ENCODE measurements around the gene AAK1. TPM values are rescaled to one million over a fixed set of nuclear protein-coding genes. Genes with fewer than 3 reads are reported as not detected.
"Not testable (repeated sequence)": the region's sequence is repeated elsewhere in the genome, so short reads cannot be mapped to it uniquely, and the experiment has no call there.

Gene AAK1
- total RNA-seq, 8 experiments from 2014 or later = 13.6 to 50.2 (median 29.5) TPM

DNA sequence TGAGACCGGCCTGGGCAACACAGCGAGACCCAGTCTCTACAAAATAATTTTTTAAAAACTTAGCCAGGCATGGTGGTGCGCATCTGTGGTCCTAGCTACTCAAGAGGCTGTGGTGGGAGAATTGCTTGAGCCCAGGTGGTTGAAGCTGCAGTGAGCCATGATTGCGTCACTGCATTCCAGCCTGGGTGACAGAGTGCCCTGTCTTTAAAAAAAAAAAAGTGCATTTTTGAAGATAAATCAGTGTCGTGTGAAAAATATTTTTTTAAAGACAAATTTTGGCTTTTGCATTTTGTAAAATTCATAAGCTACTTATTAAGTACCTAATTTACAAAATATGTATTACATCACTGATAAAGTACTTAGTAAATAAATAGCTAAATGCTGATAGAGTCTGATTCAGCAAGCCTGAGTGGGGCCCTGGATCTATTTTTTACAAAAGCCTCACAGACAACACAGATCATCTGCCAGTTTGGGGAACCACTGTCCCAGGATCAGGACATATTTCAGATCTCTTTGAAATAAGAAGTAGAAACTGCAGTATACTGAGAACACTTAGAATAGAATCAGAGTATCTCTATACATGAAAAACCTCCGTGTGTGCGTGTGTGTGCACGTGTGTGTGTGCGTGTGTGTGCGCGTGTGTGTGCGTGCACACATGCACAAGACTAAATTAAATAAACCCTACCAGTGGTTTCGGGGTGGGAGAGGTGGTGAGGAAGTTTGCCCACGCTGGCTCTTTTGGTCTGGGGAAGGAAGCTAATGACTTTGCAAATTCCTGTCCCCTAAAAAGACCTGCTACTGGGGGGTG is 61.6 kb downstream of the AAK1 start:
- no peak overlapping the region for H3K27ac ChIP-seq
- peaks cover 3 to 8% of the 10 kb centered on the region in 2 donors for H3K4me1 ChIP-seq (replicated peaks in 1 of 2)
- 0 to 83% (median 73%) methylated on average over 1 to 12 of the region's 14 CpGs for WGBS, 10 experiments
- in situ Hi-C loops (cut with MboI; ENCODE audit: low pct_unique_long_range_greater_than_20kb in 2 of 9, low sequenced_read_pairs in 9 of 9, unreplicated experiment in 9 of 9) = no loop called here
- ATAC-seq (replicated peaks in 6 of 8) = peak in 3 of 8 experiments; percentile 29 to 49 (median 34)
- H3K4me3 ChIP-seq = no peak overlapping the region

DNA sequence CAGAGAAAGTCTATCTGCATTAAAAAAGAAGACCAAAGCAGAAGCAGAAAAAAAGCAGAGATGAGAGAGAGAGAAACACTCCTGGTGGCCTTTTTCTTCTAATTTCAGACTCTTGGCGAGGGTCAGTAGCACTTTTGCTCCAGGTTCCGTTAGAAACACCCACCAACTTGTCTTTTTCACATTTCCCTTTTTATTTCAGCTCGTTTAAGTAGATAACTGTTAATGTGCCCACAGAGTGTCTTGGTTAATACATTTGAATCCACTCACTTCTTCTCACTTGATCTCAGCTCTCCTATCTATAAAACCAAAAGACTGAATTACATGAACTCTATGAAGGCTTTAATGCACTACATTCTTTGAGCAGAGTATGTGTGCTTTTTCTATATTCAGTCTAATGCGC is 63.1 kb downstream of the AAK1 start:
- 56 to 100% (median 90%) methylated on average over 1 to 4 of the region's 4 CpGs for WGBS, 10 experiments
- no peak overlapping the region for H3K27ac ChIP-seq
- peaks cover 3 to 8% of the 10 kb centered on the region in 2 donors for H3K4me1 ChIP-seq (replicated peaks in 1 of 2)
- in situ Hi-C loops (cut with MboI; ENCODE audit: low pct_unique_long_range_greater_than_20kb in 2 of 9, low sequenced_read_pairs in 9 of 9, unreplicated experiment in 9 of 9) = no loop called here
- no peak overlapping the region for H3K4me3 ChIP-seq
- peak in 1 of 8 experiments; percentile 29 for ATAC-seq (replicated peaks in 6 of 8)

DNA sequence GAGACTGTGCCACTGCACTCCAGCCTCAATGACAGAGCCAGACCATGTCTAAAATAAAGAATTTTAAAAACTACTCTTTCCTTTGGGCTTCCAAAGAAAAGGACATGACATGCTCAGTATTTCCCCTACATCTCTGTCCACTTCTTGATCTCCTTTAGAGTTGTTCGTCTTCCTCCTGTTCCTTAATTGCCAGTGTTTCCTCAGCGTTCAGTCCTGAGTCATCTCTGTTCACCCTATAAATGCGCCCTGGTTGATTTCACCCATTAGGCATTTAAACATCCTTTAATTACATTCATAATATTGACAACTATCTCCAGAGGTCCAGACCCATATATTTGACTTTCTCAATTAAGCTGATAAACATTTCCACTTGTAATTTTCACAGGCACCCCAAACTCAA is 64.0 kb downstream of the AAK1 start:
- no peak for ATAC-seq (replicated peaks in 6 of 8)
- Histone ChIP-seq H3K4me1 (replicated peaks in 1 of 2) (peaks cover 3 to 8% of the 10 kb centered on the region in 2 donors), H3K27ac (no peak overlapping the region), H3K4me3 (no peak overlapping the region)
- in situ Hi-C loops (cut with MboI; ENCODE audit: low pct_unique_long_range_greater_than_20kb in 2 of 9, low sequenced_read_pairs in 9 of 9, unreplicated experiment in 9 of 9) = no loop called here
- 69 to 100% (median 88%) methylated on average over 1 to 3 of the region's 3 CpGs; no CpG with 5 or more reads in 2 of the 10 experiments for WGBS, 10 experiments

- Histone ChIP-seq H3K4me3 (no peak overlapping the region), H3K4me1 (replicated peaks in 1 of 2) (peaks cover 3 to 8% of the 10 kb centered on the region in 2 donors), H3K27ac (no peak overlapping the region)
- in situ Hi-C loops (cut with MboI; ENCODE audit: low pct_unique_long_range_greater_than_20kb in 2 of 9, low sequenced_read_pairs in 9 of 9, unreplicated experiment in 9 of 9) = no loop called here
- 60 to 90% (median 83%) methylated on average over 2 of the region's 2 CpGs; no CpG with 5 or more reads in 7 of the 10 experiments for WGBS, 10 experiments
- ATAC-seq (replicated peaks in 6 of 8) = peak in 2 of 8 experiments; percentile 24 to 56
These were observed 65.4 kb downstream of the AAK1 start for GRCh38 chr2:69578198-69578540.

GRCh38 chr2:69577467-69578197 is 65.9 kb downstream of the AAK1 start:
- Histone ChIP-seq H3K4me3 (no peak overlapping the region), H3K27ac (no peak overlapping the region), H3K4me1 (replicated peaks in 1 of 2) (peaks cover 3 to 12% of the 10 kb centered on the region in 2 donors)
- 62 to 100% (median 93%) methylated on average over 1 to 4 of the region's 5 CpGs; no CpG with 5 or more reads in 4 of the 10 experiments for WGBS, 10 experiments
- in situ Hi-C loops (cut with MboI; ENCODE audit: low pct_unique_long_range_greater_than_20kb in 2 of 9, low sequenced_read_pairs in 9 of 9, unreplicated experiment in 9 of 9) = no loop called here
- peak in 3 of 8 experiments; percentile 9 to 31 (median 30) for ATAC-seq (replicated peaks in 6 of 8)

GRCh38 chr2:69576880-69577279 is 66.7 kb downstream of the AAK1 start:
- in situ Hi-C loops (cut with MboI; ENCODE audit: low pct_unique_long_range_greater_than_20kb in 2 of 9, low sequenced_read_pairs in 9 of 9, unreplicated experiment in 9 of 9) = no loop called here
- WGBS, 10 experiments = 17 to 100% (median 60%) methylated on average over 1 to 3 of the region's 5 CpGs; no CpG with 5 or more reads in 3 of the 10 experiments
- peak in 2 of 8 experiments; percentile 33 to 62 for ATAC-seq (replicated peaks in 6 of 8)
- Histone ChIP-seq H3K27ac (no peak overlapping the region), H3K4me3 (no peak overlapping the region), H3K4me1 (replicated peaks in 1 of 2) (peaks cover 3 to 6% of the 10 kb centered on the region in 2 donors)

DNA sequence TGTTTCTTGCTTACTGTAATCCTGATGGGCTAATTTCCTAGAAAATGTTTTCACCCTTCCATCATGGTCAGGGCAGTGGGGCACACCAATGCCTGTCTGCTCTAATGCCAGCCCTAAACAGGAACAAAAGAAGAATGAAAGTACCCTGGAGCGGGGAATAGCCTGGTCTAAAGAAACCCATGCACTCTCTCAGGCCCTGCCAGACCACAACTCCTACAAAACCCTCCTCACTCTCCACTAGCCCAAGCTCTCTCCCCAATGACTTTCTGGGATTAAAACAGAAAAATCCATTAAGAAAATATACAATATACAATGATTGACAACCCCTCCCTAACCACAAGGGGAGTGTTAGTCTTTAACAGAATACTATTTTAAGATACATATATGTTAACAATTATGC is 67.6 kb downstream of the AAK1 start:
- 86 to 100% (median 100%) methylated on average over 1 of the region's 1 CpG; no CpG with 5 or more reads in 6 of the 10 experiments for WGBS, 10 experiments
- in situ Hi-C loops (cut with MboI; ENCODE audit: low pct_unique_long_range_greater_than_20kb in 2 of 9, low sequenced_read_pairs in 9 of 9, unreplicated experiment in 9 of 9) = no loop called here
- H3K27ac ChIP-seq = no peak overlapping the region
- H3K4me3 ChIP-seq = no peak overlapping the region
- peaks cover 3 to 6% of the 10 kb centered on the region in 2 donors for H3K4me1 ChIP-seq (replicated peaks in 1 of 2)
- no peak for ATAC-seq (replicated peaks in 6 of 8)

GRCh38 chr2:69575371-69575770 is 68.2 kb downstream of the AAK1 start:
- H3K27ac ChIP-seq; H3K4me3 ChIP-seq; in situ Hi-C loops (cut with MboI; ENCODE audit: low pct_unique_long_range_greater_than_20kb in 2 of 9, low sequenced_read_pairs in 9 of 9, unreplicated experiment in 9 of 9); ATAC-seq (replicated peaks in 6 of 8); H3K4me1 ChIP-seq (replicated peaks in 1 of 2): not testable (repeated sequence)
- WGBS, 10 experiments = 80 to 100% (median 97%) methylated on average over 1 to 12 of the region's 13 CpGs; no CpG with 5 or more reads in 3 of the 10 experiments

GRCh38 chr2:69572641-69573040 is 70.9 kb downstream of the AAK1 start:
- peak in 1 of 8 experiments; percentile 36 for ATAC-seq (replicated peaks in 6 of 8)
- H3K4me1 ChIP-seq (replicated peaks in 1 of 2) = peaks cover 0 to 4% of the 10 kb centered on the region in 2 donors
- 40 to 83% (median 73%) methylated on average over 1 to 5 of the region's 5 CpGs; no CpG with 5 or more reads in 4 of the 10 experiments for WGBS, 10 experiments
- in situ Hi-C loops (cut with MboI; ENCODE audit: low pct_unique_long_range_greater_than_20kb in 2 of 9, low sequenced_read_pairs in 9 of 9, unreplicated experiment in 9 of 9) = loop anchor here in 3 of 9 experiments (25.0 kb wide), 2 partner anchors 140 to 240 kb away; no protein-coding TSS in a partner anchor
- H3K4me3 ChIP-seq = no peak overlapping the region
- no peak overlapping the region for H3K27ac ChIP-seq

GRCh38 chr2:69571189-69571588 is 72.3 kb downstream of the AAK1 start:
- Histone ChIP-seq H3K4me1 (replicated peaks in 1 of 2) (peaks cover 0 to 4% of the 10 kb centered on the region in 2 donors), H3K4me3 (no peak overlapping the region), H3K27ac (no peak overlapping the region)
- 100% methylated on average over 1 of the region's 1 CpG; no CpG with 5 or more reads in 9 of the 10 experiments for WGBS, 10 experiments
- no peak for ATAC-seq (replicated peaks in 6 of 8)
- in situ Hi-C loops (cut with MboI; ENCODE audit: low pct_unique_long_range_greater_than_20kb in 2 of 9, low sequenced_read_pairs in 9 of 9, unreplicated experiment in 9 of 9) = loop anchor here in 3 of 9 experiments (25.0 kb wide), 2 partner anchors 141 to 241 kb away; no protein-coding TSS in a partner anchor

- Histone ChIP-seq H3K4me1 (replicated peaks in 1 of 2) (peaks cover 0 to 4% of the 10 kb centered on the region in 2 donors), H3K4me3 (no peak overlapping the region), H3K27ac (no peak overlapping the region)
- WGBS, 10 experiments = 69 to 100% (median 92%) methylated on average over 1 to 2 of the region's 2 CpGs; no CpG with 5 or more reads in 4 of the 10 experiments
- no peak for ATAC-seq (replicated peaks in 6 of 8)
- in situ Hi-C loops (cut with MboI; ENCODE audit: low pct_unique_long_range_greater_than_20kb in 2 of 9, low sequenced_read_pairs in 9 of 9, unreplicated experiment in 9 of 9) = loop anchor here in 3 of 9 experiments (25.0 kb wide), 2 partner anchors 142 to 242 kb away; no protein-coding TSS in a partner anchor
These were observed 73.1 kb downstream of the AAK1 start for GRCh38 chr2:69570474-69570873.

GRCh38 chr2:69567909-69568300 is 75.6 kb downstream of the AAK1 start:
- peak in 3 of 8 experiments; percentile 41 to 76 (median 65) for ATAC-seq (replicated peaks in 6 of 8)
- WGBS, 10 experiments = 19 to 84% (median 76%) methylated on average over 1 to 6 of the region's 6 CpGs; no CpG with 5 or more reads in 3 of the 10 experiments
- in situ Hi-C loops (cut with MboI; ENCODE audit: low pct_unique_long_range_greater_than_20kb in 2 of 9, low sequenced_read_pairs in 9 of 9, unreplicated experiment in 9 of 9) = loop anchor here in 3 of 9 experiments (25.0 kb wide), 2 partner anchors 144 to 244 kb away; no protein-coding TSS in a partner anchor

More at GRCh38 chr2:69567909-69568300, 75.6 kb downstream of the AAK1 start:
- Histone ChIP-seq H3K4me3 (no peak overlapping the region), H3K4me1 (replicated peaks in 1 of 2) (peaks cover 0 to 2% of the 10 kb centered on the region in 2 donors), H3K27ac (no peak overlapping the region)

Measured in motor neuron (in vitro differentiated cells).